WTC11 (cell line): ENCODE results near the gene CABLES1. TPM values are rescaled to one million over a fixed set of nuclear protein-coding genes. Genes with fewer than 3 reads are reported as not detected.
A peak's percentile ranks its signal among the peaks of the same experiment; 100 is the strongest.

Source experiments
- ATAC-seq: fragments of 200-7000 bp; cut with Tn5 transposase; 2 replicates; pipeline ENCODE4 v1.10.0; 2021; ENCODE audit warnings: mild to moderate bottlenecking, moderate library complexity
- CTCF ChIA-PET: fragments of 300-600 bp; sonication (Branson Sonifier 250); formaldehyde crosslinking; loops from one replicate; lab custom pipeline; 2021; ENCODE audit warnings: antibody characterized with exemption; lab: Charles Lee
- POLR2A ChIA-PET: fragments of 350-600 bp; sonication (Branson Sonifier 250); formaldehyde crosslinking; loops from one replicate; lab custom pipeline; 2021; ENCODE audit warnings: antibody characterized with exemption; lab: Charles Lee
- DNase-seq: peaks from one replicate; pipeline ENCODE4 v3.0.0; 2021; ENCODE audit warnings: low spot score
- H3K27ac Mint-ChIP-seq: 2 replicates; pipeline ENCODE4 v1.8.0; 2021; ENCODE audit warnings: mixed read lengths
- H3K27me3 Mint-ChIP-seq: 2 replicates; pipeline ENCODE4 v1.8.0; 2021; ENCODE audit warnings: low read depth, mild to moderate bottlenecking, moderate library complexity, mixed read lengths
- H3K36me3 Mint-ChIP-seq: 2 replicates; pipeline ENCODE4 v1.8.0; 2021; ENCODE audit warnings: mixed read lengths
- H3K4me1 Mint-ChIP-seq: 2 replicates; pipeline ENCODE4 v1.8.0; 2022; ENCODE audit warnings: mixed read lengths
- H3K4me3 Mint-ChIP-seq: 2 replicates; pipeline ENCODE4 v1.8.0; 2021; ENCODE audit warnings: mild to moderate bottlenecking, moderate library complexity, mixed read lengths
- H3K9me3 Mint-ChIP-seq: 2 replicates; pipeline ENCODE4 v1.8.0; 2021; ENCODE audit warnings: mixed read lengths
- ATF3 ChIP-seq: sonication (generic); formaldehyde crosslinking; conservative IDR thresholded peaks from 2 replicates; pipeline ENCODE4 v1.8.1; 2022; ENCODE audit warnings: mild to moderate bottlenecking, missing genetic modification reagents
- CBFB ChIP-seq: sonication (generic); formaldehyde crosslinking; IDR thresholded peaks from 2 replicates; pipeline ENCODE4 v1.8.1; 2022; ENCODE audit warnings: mild to moderate bottlenecking, low read depth, missing genetic modification reagents
- ERG ChIP-seq: fragments of 250-450 bp; sonication (Bioruptor Pico); IDR thresholded peaks from 2 replicates; pipeline ENCODE4 v1.8.0; 2021; ENCODE audit warnings: mild to moderate bottlenecking
- FOXK1 ChIP-seq: sonication (generic); formaldehyde crosslinking; IDR thresholded peaks from 2 replicates; pipeline ENCODE4 v1.8.0; 2022; ENCODE audit warnings: mild to moderate bottlenecking, moderate library complexity, missing genetic modification reagents
- FOXP1 ChIP-seq: sonication (generic); formaldehyde crosslinking; IDR thresholded peaks from 2 replicates; pipeline ENCODE4 v1.8.0; 2022; ENCODE audit warnings: missing genetic modification reagents, mild to moderate bottlenecking, moderate library complexity, borderline replicate concordance
- IRF1 ChIP-seq: sonication (generic); formaldehyde crosslinking; IDR thresholded peaks from 2 replicates; pipeline ENCODE4 v1.8.0; 2023; ENCODE audit warnings: missing genetic modification reagents
- IRF2 ChIP-seq: sonication (generic); formaldehyde crosslinking; IDR thresholded peaks from 2 replicates; pipeline ENCODE4 v1.8.0; 2022; ENCODE audit warnings: low read depth, missing genetic modification reagents, borderline replicate concordance
- MAX ChIP-seq: sonication (generic); formaldehyde crosslinking; IDR thresholded peaks from 2 replicates; pipeline ENCODE4 v1.8.0; 2022; ENCODE audit warnings: mild to moderate bottlenecking, missing genetic modification reagents
- NFYB ChIP-seq: sonication (generic); formaldehyde crosslinking; conservative IDR thresholded peaks from 2 replicates; pipeline ENCODE4 v1.8.0; 2022; ENCODE audit warnings: low read depth, missing genetic modification reagents
- RORB ChIP-seq: fragments of 250-450 bp; sonication (Bioruptor Pico); IDR thresholded peaks from 2 replicates; pipeline ENCODE4 v1.9.0; 2021; ENCODE audit warnings: mild to moderate bottlenecking
- ZBTB21 ChIP-seq: sonication (generic); formaldehyde crosslinking; IDR thresholded peaks from 2 replicates; pipeline ENCODE4 v1.8.1; 2023; ENCODE audit warnings: mild to moderate bottlenecking, missing genetic modification reagents, borderline replicate concordance
- ZNF121 ChIP-seq: sonication (generic); formaldehyde crosslinking; IDR thresholded peaks from 2 replicates; pipeline ENCODE4 v1.8.0; 2023; ENCODE audit warnings: missing genetic modification reagents
- ZNF219 ChIP-seq: sonication (generic); formaldehyde crosslinking; IDR thresholded peaks from 2 replicates; pipeline ENCODE4 v1.8.0; 2023; ENCODE audit warnings: missing genetic modification reagents, mild to moderate bottlenecking, borderline replicate concordance
- ZNF416 ChIP-seq: fragments of 250-450 bp; sonication (Bioruptor Pico); IDR thresholded peaks from 2 replicates; pipeline ENCODE4 v1.9.0; 2021; ENCODE audit warnings: mild to moderate bottlenecking, inconsistent platforms
- ZNF423 ChIP-seq: fragments of 250-450 bp; sonication (Bioruptor Pico); IDR thresholded peaks from 2 replicates; pipeline ENCODE4 v2.1.2; 2022; ENCODE audit warnings: mild to moderate bottlenecking, moderate library complexity
- ZNF671 ChIP-seq: fragments of 250-450 bp; sonication (Bioruptor Pico); IDR thresholded peaks from 2 replicates; pipeline ENCODE4 v1.8.0; 2021; ENCODE audit warnings: mild to moderate bottlenecking
- total RNA-seq: library from RNA; stranded (reverse); gene quantifications from 3 replicates; pipeline ENCODE4 v1.2.3, GENCODE V29; 2021
- TF ChIP-seq, protein P1 (sequence below): sonication (generic); formaldehyde crosslinking; IDR thresholded peaks from 2 replicates; pipeline ENCODE4 v1.8.1; 2023; ENCODE audit warnings: mild to moderate bottlenecking, moderate library complexity, missing genetic modification reagents
- TF ChIP-seq, protein P2 (sequence below): sonication (generic); formaldehyde crosslinking; IDR thresholded peaks from 2 replicates; pipeline ENCODE4 v1.8.1; 2023; ENCODE audit warnings: mild to moderate bottlenecking, missing genetic modification reagents
- TF ChIP-seq, protein P3 (sequence below): sonication (generic); formaldehyde crosslinking; IDR thresholded peaks from 2 replicates; pipeline ENCODE4 v1.8.0; 2023; ENCODE audit warnings: mild to moderate bottlenecking, missing genetic modification reagents

Gene CABLES1
- total RNA-seq, 1 experiment from 2014 or later: 17.0 TPM

GRCh38 chr18:23239350-23239692 is 104.0 kb downstream of the CABLES1 start (continued):
- TF ChIP-seq CBFB (CRISPR knock-in tag) (no peak), ZNF416 (CRISPR knock-in tag) (no peak), NFYB (CRISPR knock-in tag) (no peak), IRF1 (no peak), ERG (CRISPR knock-in tag) (no peak), ATF3 (CRISPR knock-in tag) (no peak), ZNF671 (CRISPR knock-in tag) (no peak), ZNF423 (no peak), ZNF219 (no peak), RORB (CRISPR knock-in tag) (no peak), FOXP1 (CRISPR knock-in tag) (no peak), IRF2 (CRISPR knock-in tag) (no peak)
- TF ChIP-seq, protein P1, sequence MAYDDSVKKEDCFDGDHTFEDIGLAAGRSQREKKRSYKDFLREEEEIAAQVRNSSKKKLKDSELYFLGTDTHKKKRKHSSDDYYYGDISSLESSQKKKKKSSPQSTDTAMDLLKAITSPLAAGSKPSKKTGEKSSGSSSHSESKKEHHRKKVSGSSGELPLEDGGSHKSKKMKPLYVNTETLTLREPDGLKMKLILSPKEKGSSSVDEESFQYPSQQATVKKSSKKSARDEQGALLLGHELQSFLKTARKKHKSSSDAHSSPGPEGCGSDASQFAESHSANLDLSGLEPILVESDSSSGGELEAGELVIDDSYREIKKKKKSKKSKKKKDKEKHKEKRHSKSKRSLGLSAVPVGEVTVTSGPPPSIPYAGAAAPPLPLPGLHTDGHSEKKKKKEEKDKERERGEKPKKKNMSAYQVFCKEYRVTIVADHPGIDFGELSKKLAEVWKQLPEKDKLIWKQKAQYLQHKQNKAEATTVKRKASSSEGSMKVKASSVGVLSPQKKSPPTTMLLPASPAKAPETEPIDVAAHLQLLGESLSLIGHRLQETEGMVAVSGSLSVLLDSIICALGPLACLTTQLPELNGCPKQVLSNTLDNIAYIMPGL (CRISPR knock-in tag): no peak
- TF ChIP-seq, all 79 proteins: peak for 0

GRCh38 chr18:23239885-23240608 is 104.8 kb downstream of the CABLES1 start:
- peaks cover 40% of the 10 kb centered on the region for H3K36me3 Mint-ChIP-seq

More at GRCh38 chr18:23239885-23240608, 104.8 kb downstream of the CABLES1 start:
- Mint-ChIP-seq H3K27me3 (no peaks in the 10 kb centered on the region), H3K4me1 (peaks cover 77% of the 10 kb centered on the region), H3K27ac (no peak overlapping the region), H3K9me3 (no peaks in the 10 kb centered on the region), H3K4me3 (no peak overlapping the region)
- CTCF ChIA-PET: interaction anchor here (0.6 to 1.7 kb wide), 4 partner anchors 29 to 441 kb away, joined by 3 to 5 read pairs (median 4); no protein-coding TSS in a partner anchor
- no peak for DNase-seq
- POLR2A ChIA-PET: no interaction called here
- ATAC-seq: no peak
- TF ChIP-seq ZNF121 (CRISPR knock-in tag) (peak; percentile 60; the same call in 1 of the 2 replicates), MAX (no peak), FOXK1 (no peak), ZBTB21 (no peak)
- TF ChIP-seq, protein P2, sequence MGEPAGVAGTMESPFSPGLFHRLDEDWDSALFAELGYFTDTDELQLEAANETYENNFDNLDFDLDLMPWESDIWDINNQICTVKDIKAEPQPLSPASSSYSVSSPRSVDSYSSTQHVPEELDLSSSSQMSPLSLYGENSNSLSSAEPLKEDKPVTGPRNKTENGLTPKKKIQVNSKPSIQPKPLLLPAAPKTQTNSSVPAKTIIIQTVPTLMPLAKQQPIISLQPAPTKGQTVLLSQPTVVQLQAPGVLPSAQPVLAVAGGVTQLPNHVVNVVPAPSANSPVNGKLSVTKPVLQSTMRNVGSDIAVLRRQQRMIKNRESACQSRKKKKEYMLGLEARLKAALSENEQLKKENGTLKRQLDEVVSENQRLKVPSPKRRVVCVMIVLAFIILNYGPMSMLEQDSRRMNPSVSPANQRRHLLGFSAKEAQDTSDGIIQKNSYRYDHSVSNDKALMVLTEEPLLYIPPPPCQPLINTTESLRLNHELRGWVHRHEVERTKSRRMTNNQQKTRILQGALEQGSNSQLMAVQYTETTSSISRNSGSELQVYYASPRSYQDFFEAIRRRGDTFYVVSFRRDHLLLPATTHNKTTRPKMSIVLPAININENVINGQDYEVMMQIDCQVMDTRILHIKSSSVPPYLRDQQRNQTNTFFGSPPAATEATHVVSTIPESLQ (CRISPR knock-in tag): no peak
- TF ChIP-seq, protein P3, sequence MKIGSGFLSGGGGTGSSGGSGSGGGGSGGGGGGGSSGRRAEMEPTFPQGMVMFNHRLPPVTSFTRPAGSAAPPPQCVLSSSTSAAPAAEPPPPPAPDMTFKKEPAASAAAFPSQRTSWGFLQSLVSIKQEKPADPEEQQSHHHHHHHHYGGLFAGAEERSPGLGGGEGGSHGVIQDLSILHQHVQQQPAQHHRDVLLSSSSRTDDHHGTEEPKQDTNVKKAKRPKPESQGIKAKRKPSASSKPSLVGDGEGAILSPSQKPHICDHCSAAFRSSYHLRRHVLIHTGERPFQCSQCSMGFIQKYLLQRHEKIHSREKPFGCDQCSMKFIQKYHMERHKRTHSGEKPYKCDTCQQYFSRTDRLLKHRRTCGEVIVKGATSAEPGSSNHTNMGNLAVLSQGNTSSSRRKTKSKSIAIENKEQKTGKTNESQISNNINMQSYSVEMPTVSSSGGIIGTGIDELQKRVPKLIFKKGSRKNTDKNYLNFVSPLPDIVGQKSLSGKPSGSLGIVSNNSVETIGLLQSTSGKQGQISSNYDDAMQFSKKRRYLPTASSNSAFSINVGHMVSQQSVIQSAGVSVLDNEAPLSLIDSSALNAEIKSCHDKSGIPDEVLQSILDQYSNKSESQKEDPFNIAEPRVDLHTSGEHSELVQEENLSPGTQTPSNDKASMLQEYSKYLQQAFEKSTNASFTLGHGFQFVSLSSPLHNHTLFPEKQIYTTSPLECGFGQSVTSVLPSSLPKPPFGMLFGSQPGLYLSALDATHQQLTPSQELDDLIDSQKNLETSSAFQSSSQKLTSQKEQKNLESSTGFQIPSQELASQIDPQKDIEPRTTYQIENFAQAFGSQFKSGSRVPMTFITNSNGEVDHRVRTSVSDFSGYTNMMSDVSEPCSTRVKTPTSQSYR: no peak
